HG02885 (cell line): ENCODE measurements around the gene HS3ST3A1.
"Not testable (repeated sequence)": the region's sequence is repeated elsewhere in the genome, so short reads cannot be mapped to it uniquely, and the experiment has no call there.

Experiments used
- ATAC-seq: cut with Tn5 transposase; IDR thresholded peaks from one replicate; pipeline ENCODE4 v1.9.1; 2021; ENCODE audit warnings: mild to moderate bottlenecking; ENCODE audit not compliant: unreplicated experiment, poor library complexity

HS3ST3A1 gene

DNA sequence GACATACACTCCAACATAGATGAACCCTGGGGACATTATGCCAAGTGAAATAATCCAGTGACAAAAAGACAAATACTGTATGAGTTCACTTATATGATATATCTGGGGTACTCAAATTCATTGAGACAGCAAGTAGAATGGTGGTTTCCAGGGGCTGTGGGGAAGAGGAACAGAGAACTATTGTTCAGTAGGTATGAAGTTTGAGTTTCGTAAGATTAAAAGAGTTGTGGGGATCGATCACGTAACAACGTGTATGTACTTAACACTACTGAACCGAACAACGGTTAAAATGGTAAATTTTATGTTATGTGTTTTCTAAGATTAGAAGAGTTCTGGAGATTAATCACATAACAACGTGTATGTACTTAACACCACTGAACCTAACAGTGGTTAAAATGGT is 100.8 kb downstream of the HS3ST3A1 start:
- no peak for ATAC-seq

DNA sequence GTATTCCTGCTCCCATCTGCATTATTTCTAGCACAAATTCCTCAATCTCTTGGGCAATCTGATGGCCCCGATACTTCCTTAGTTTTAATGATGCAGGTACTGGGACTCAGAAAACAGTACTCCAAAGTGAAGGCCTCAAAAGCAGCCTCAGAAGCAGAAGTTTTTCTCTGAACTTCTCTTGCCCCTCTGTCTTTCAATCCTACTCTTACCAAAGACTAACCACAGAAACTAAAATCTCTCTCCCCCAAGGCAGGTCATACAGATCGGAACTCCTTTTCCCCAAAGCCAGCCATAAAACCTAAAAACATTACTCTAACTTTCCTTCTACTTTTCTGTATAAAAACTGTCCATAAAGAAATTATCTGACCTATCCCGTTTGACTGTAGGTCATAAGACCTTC is 103.5 kb downstream of the HS3ST3A1 start:
- ATAC-seq: no peak

DNA sequence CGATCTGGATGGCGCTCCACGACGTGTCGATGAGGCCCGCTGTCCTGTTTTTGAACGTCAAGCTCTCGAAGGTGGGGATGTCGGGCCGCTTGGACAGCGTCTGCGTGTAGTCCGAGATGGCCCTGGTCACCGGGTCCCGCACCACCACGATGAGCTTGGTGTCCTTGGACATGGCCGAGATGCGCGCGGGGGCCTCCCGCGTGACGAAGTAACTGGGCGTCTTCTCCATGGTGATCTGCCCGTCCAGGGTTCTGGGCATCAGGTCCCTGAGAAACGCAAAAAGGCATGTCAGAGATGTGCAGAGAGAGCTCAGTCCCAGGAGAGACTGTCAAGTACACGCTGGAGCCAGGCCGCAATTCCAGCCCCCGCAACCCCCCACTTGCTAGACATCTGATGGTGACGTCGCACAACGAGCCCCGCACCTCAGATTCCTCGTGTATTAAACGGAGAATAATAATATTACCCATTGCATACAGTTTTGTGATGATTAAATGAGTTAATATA is 105.1 kb downstream of the HS3ST3A1 start:
- ATAC-seq: not testable (repeated sequence)

DNA sequence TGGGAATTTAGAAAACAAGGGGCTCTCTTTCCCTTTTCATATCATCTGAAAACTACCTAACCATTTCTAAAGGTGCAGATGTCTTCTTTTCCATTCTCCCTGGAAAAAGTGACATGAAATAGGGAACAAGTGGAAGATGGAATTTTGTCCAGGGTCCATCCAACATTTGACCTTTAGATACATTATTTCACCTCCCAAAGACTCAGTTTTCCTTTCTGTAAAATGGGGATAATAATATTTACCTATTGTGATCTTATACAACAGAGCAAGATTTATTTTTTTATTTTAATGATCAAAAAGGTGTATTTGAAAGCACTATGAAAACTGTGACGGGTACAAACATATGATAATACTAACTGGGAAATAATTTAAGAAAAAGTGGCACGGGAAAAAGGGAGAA is 106.3 kb downstream of the HS3ST3A1 start:
- no peak for ATAC-seq

DNA sequence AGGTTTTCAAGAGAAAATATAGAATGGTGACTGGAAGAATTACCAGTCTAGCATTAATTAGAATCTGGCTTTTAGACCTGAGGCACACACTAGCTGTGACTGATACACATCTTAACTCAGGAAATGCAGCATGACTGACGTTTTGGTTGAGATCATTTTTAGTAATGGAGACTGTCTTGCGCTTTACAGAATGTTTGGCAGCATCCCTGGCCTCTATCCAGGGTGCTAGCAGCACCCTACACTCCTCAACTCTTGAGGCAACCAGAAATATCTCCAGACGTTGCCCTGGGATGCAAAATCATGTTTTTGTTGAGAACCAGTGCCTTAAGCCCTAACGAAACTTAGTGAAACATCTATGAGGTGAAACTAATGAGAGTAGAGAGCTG is 109.0 kb downstream of the HS3ST3A1 start:
- ATAC-seq: no peak

DNA sequence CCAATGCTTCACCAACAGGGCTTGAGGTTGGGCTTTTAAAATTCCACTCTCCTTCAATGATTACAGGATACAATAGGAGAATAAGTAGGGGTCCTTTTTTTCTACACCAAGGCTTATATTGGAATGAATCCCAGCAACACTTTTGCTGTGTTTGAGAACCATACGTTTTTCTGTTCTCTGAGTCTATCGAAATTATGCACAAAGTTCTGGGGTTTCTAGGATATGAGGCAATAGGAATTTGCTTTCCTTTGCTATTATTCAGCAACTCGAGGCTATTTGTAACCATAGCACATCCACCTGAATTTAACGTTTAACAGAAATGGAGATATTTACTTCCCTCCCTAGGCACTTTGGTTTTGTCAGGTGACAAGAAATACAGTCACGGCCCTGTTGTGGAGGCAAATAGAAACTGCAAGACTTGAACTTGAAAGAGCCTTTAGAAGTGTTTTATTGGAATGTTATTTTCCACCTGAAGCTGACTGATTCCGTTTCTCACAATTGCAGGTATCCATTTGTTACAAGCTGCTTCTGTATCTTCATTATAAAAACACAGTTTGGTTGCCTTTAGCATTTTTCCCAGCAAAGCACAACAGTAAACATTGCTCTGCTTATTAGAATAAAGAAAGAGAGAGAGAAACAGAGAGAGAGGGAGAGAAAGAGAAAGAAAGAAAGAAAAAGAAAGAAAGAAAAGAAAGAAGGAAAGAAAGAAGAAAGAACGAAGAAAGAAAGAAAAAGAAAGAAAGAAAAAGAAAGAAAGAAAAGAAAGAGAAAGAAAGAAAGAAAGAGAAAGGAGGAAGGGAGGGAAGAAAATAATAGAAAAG is 109.6 kb downstream of the HS3ST3A1 start:
- ATAC-seq: no peak

DNA sequence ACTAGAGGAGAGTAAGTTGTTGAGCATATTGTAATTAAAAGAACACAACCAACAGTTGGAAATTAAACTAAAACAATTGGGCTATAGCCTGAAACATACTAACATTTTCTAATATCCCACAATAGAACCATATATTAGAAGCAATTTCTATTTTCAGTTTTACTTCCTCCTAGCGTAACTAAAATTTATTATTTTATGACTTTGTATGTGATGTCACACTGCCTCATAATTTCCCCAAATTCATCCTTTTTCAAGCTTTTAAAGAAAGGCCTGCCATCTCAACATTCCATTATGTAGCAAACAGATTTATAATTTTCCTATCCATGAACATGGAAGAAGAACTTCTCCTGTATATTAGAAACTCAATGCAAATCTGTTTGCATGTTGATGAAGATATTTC is 110.2 kb downstream of the HS3ST3A1 start:
- no peak for ATAC-seq

DNA sequence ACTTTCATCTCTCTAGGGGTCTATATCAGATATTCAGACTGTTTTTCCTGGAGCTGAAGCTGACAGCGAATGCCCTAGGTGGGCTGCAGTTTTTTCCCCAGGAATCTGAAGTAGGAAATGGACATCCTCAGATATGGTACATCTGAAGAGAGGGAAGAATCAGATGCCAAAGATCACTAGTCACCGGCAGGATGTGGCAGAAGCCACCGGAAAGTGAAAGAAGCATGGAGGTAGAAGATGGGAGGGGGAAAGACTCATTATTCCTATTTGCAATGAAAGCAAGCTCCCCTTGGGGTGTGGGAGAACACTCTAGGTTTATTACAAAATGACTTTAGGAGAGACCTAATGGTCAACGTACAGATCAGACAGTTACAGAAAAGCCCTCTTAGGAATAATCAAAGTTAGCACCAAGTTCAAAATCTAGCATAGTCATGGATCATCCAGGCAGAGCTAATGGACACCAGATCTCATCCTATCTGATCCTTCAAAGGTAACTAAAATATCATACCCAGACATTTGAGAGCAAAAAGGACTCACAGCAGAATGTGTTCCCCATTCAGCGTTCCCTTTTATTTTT is 110.7 kb downstream of the HS3ST3A1 start:
- no peak for ATAC-seq

DNA sequence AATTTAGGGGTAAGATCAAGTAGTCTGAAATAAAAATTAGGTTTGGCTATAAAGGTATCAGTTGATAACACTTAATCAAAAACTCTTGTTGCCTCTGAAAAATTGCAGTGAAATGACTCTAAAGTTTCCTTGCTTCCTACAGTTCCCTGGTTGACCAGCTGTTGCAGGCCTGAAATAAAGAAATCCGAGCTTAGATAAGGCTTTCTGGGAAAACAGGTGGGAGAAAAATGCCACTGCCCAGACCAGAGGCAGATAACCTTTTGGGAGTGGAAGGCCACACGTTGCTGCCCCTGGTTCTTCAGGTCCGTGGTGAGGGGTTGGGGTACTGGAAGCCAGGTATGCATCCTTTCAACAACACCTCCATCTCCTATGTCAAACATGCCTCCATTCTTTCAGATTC is 111.3 kb downstream of the HS3ST3A1 start:
- no peak for ATAC-seq

DNA sequence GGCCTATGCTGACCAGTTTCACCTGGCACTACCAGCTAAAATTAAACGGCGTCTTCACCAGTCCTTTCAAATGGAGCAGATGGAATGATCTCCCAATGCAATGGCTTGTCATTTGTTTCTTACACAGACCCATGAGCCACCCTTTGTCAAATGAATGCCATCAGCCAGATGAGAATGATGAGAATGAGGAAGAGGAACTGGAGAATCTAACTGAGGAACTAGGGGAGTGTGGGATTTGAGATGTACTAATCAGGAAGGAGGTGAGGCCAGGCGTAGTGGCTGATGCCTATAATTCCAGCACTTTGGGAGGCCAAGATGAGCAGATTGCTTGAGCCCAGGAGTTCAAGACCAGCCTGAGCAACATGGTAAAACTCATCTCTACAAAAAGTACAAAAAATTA is 116.4 kb downstream of the HS3ST3A1 start:
- ATAC-seq: no peak

DNA sequence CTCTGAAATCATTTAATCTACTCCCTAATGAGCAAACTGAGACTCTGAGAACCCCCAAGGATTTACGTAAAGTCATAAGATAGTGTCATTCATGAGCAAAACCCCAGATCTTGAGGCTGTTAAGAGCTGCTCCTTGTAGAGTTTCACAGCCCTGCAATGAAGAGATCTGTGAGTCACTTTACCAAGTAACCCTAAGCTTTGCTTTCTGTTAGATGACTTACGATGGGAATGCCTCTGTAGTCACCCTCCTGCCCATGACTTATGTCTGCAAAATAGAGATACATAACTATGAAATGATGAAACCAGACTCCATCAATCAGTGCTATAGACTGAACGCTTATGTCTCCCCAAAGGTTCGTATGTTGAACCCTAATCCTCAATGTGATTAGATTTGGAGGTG is 117.7 kb downstream of the HS3ST3A1 start:
- no peak for ATAC-seq

DNA sequence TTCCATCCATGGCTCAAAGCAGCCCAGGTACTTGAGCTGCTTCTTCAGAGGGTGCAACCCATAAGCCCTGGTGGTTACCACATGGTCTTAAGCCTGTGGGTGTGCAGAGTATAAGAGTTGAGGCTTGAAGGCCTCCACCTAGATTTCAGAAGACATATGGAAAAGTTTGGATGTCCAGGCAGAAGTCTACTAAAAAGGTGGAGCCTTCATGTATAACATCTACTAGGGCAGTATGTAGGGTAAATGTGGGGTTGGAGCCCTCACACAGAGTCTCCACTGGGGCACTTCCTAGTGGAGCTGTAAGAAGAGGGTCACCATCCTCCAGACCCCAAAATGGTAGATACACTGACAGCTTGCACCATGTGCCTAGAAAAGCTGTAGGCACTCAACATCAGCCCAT is 120.9 kb downstream of the HS3ST3A1 start:
- ATAC-seq: no peak

DNA sequence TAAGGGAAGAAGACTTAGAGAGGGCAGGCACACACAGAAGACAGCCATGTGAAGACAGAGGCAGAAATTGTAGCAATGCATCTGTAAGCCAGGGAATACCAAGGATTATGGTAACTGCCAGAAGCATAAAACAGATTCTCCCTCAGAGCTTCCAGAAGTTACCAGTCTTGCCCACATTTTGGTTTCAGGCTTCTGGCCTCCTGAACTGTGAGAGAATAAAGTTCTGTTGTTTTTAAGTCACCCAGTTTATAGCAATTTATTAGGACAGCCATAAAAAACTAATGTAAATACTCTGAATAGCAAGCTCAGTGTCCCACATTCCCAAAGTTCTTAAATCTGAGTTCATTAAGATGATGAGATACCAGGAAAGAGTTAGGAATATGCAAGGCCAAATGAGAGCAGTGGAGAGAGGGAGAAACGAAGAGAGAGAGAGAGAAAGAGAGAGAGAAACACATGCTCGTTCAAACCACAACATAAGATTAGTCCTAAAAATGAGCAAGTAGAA is 123.4 kb downstream of the HS3ST3A1 start:
- no peak for ATAC-seq

DNA sequence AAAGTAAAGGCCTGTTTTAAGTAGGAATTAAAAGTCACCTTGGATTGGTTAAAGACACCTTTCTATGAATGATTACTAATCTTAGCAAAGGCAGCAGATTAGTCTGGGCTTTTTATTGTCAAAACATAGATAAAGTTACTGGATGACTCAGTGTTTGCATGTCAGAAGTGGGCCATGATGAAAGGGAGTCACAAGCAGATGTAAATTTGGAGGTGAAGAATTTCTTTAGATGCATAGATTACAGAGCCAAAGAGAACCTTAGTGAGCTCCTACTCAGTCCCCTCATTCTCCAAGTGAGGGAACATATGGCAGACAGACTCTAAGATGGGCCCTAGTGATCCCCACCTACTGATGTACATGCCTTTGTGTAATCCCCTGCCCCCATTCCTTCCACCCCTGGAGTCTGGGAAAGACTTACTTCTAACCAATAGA is 124.5 kb downstream of the HS3ST3A1 start:
- ATAC-seq: no peak

DNA sequence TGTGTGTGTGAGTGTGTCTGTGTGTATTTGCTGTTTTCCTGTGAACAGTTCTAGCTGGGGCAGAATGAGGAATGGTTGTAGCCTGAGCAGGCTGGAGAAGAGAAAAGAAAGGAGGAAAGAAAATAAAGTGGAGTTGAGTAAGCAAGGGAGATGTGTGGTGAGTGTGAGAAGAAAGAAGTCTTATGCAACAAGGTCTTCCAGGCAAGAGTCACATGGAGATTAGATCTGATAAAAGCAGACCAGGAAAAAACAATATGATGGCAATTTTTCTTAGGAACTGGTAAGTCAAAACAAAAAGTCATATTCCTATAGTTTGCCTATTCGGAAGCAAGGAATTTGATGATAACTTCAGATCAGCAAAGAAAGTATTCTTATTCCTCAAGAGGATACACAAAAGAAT is 125.0 kb downstream of the HS3ST3A1 start:
- ATAC-seq: no peak

DNA sequence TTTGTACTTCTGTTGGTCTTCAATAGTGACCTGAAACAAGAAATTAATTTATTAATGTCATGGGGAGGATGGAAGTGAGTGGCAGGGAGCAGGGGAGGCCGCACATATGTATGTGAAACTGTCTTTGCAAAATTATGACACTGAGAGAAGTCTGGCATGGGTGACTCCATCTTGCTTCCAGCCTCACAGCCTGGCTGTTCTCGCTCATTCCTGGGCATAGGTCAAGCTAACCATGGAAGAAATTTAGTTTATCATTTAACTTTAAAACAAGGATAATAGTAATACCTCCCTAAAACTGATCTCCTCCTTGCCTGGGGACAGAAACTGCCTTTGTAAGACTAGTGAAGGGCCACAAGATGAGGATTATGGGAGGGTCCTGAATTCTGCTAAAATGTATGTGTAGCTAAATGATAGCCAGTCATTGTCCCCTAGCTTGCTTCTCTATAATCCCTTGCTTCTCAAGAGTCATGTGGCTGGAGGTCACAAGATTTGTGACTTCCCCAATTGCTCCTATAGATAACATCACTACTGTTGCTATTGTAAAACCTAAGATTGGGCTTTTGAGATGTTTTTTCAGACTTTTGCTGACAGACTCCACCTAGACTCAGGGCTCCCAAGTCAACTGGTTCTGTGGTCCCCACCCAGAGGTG is 126.0 kb downstream of the HS3ST3A1 start:
- no peak for ATAC-seq

DNA sequence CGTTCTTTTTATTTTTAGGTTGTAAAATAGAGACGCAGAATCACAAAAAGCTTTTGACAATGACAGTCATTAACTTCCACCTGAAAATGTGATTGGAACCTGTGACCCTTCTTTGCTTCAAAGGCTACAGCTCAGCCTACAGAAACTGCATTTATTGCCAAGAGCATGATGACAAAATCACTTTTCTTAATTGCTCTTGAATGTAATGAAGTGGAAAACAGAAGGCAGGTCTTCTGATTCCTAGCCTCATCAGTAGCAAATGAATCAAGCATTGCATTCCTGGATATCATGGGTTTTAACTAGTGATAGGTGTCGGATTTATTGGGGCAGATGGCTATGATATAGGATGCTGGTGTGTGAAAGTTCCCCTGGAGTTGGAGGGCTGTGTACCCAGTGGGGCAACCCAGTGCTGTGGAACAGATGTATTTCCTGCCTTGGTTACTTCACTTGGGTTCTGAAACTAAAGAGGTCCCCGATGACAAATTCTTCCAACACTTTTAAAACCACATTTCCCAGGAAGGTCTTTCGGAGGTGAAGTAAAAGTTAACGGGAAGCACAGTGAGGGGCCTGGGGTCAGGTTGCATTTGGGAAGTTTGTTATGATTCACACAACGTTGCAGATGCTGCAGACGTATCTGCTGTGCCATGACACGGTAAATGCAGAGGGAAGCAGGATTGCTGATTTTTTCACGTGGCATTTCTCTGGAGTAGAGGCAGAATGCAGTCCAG is 127.5 kb downstream of the HS3ST3A1 start:
- ATAC-seq: no peak

DNA sequence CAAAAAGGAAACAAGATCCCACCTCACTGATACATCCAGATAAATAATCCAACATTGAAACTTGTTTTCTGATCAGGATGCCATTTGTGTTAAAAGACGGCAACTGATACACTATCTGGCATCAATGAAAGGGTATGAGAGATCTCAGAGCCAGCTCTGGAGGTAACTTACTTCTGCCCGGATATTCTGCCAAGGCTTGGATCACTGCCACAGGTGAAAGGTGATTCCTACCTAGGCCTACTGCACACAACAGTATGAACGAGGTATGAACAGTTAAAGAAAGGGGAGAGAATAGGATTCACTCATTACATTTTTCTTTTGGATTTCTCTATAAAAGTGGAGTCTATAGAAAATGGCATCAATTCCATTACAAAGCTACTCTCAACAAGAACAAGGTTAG is 136.1 kb downstream of the HS3ST3A1 start:
- ATAC-seq: no peak

DNA sequence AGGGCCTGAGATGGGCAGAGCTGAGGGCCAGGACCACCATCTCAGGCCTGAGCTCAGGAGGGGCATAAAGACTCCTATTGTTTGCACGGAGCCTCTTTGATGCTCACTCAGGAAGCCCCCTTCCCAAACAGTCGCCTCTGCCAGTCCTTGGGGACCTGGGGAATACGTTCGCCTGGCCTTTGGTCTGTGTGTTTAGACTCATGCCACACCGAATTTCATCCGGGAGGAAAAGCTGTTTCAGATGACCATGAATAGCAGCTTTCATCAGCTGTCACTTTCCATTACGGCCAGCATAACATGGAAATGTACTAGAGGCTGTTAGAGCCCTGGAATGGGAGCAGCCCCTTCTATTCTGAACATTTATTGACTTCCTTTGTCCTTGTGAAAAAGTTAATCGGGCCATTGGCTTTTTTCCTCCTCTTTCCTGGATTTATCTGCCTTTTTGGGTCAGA is 139.0 kb downstream of the HS3ST3A1 start:
- ATAC-seq: no peak

DNA sequence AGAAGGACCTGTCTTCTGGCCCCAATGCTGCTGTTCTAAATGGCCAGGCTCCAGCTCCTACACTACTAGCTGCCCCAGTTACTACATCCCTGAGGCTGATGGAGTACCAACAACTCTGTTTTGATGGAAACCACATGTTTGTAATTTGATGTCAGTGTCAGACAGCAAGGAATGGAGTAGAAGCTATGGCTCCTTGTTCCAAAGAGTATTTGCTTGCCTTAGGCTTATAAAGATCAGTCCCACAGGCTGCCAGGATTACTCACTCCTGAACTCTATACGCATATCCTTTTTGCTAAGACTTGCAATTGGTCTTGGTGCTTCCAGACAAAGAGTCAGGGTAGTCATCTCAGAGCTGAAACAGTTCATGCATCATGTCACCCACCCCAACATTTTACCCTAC is 139.6 kb downstream of the HS3ST3A1 start:
- no peak for ATAC-seq
